HepG2 (cell line): ENCODE measurements around the gene PRADC1. TPM values are rescaled to one million over a fixed set of nuclear protein-coding genes. Genes with fewer than 3 reads are reported as not detected.

Experiments used
- CREB1 ChIP-seq, 2 experiments: fragments of 450-650 bp in 1 of 2; IDR thresholded peaks; 2 replicates each; pipeline ENCODE4 v1.6.1; 2016 to 2017; ENCODE audit warnings: control low read depth in 1 of 2, mild to moderate bottlenecking in 1 of 2, missing compliant biosample characterization in 1 of 2, missing genetic modification characterization in 1 of 2
- FOXO4 ChIP-seq: sonication (generic); formaldehyde crosslinking; conservative IDR thresholded peaks from 2 replicates; pipeline ENCODE4 v1.8.1; 2023; ENCODE audit warnings: missing genetic modification reagents
- GLI4 ChIP-seq: sonication (generic); formaldehyde crosslinking; IDR thresholded peaks from 2 replicates; pipeline ENCODE4 v1.5.1; 2020; ENCODE audit warnings: missing genetic modification reagents, mild to moderate bottlenecking, moderate library complexity, borderline replicate concordance
- JUND ChIP-seq: sonication (generic); formaldehyde crosslinking; IDR thresholded peaks from 2 replicates; pipeline ENCODE4 v1.8.0; 2022; ENCODE audit warnings: mild to moderate bottlenecking, missing genetic modification reagents
- ZNF274 ChIP-seq: sonication (generic); formaldehyde crosslinking; IDR thresholded peaks from 2 replicates; pipeline ENCODE4 v1.5.1; 2020; ENCODE audit warnings: mild to moderate bottlenecking, missing genetic modification reagents
- ZNF292 ChIP-seq: sonication (generic); formaldehyde crosslinking; IDR thresholded peaks from 2 replicates; pipeline ENCODE4 v1.8.1; 2022; ENCODE audit warnings: mild to moderate bottlenecking, low read depth, missing genetic modification reagents, borderline replicate concordance
- ZNF33A ChIP-seq: sonication (generic); formaldehyde crosslinking; IDR thresholded peaks from 2 replicates; pipeline ENCODE4 v1.5.1; 2020; ENCODE audit warnings: missing genetic modification reagents, mild to moderate bottlenecking, moderate library complexity, borderline replicate concordance
- ZNF407 ChIP-seq: sonication (generic); formaldehyde crosslinking; IDR thresholded peaks from one replicate; pipeline ENCODE4 v1.5.1; 2020; ENCODE audit warnings: mild to moderate bottlenecking, missing genetic modification reagents; ENCODE audit errors: not compliant biosample characterization
- ZNF740 ChIP-seq: sonication (generic); formaldehyde crosslinking; IDR thresholded peaks from 2 replicates; pipeline ENCODE4 v1.4.0; 2020; ENCODE audit warnings: missing genetic modification reagents
- polyA plus RNA-seq, 8 experiments: library from polyadenylated mRNA; depleted of rRNA in 3 of 8; stranded (reverse) in 7 of 8; unstranded in 1 of 8; fragments of >200 nt; fragmentation: Illumina TruSeq in 4 of 8; extraction: Trizol in 4 of 8; gene quantifications; 2 replicates each; pipeline versions ENCODE4 v1.2.1 to v1.2.3, GENCODE V29; 2011 to 2016; ENCODE audit warnings: low read depth in 4 of 8, missing spikeins in 1 of 8, mixed read lengths in 1 of 8; ENCODE audit not compliant: insufficient read depth in 1 of 8
- total RNA-seq, 5 experiments: library from RNA; depleted of rRNA; stranded (reverse); fragments of >200 nt; fragmentation: Illumina TruSeq; extraction: Trizol; gene quantifications; 2 replicates each; pipeline ENCODE4 v1.2.3, GENCODE V29; 2016; ENCODE audit warnings: low read depth in 1 of 5
- TF ChIP-seq, protein P1 (sequence below): sonication (generic); formaldehyde crosslinking; IDR thresholded peaks from 2 replicates; pipeline ENCODE4 v1.4.0; 2020; ENCODE audit warnings: missing genetic modification reagents

The PRADC1 gene
- total and polyA plus RNA-seq, 2 of the 13 experiments (the other 11 are each of a cell fraction or from before 2014, with no cell fraction given), result 12.1 to 37.2 TPM

- TF ChIP-seq FOXO4 (CRISPR knock-in tag) (no peak), ZNF274 (no peak), JUND (CRISPR knock-in tag) (peak; percentile 67; the same call in 1 of the 2 replicates), ZNF407 (CRISPR knock-in tag) (peak; percentile 79), GLI4 (no peak), CREB1 (IDR thresholded peaks at IDR 0.05) (0 out of 2 replicates have a peak, but pooled peaks have one; percentile 16), CREB1 (CRISPR knock-in tag; IDR thresholded peaks at IDR 0.05) (no peak), ZNF740 (CRISPR knock-in tag) (no peak), ZNF292 (no peak; the same call in 1 of the 2 replicates), ZNF33A (CRISPR knock-in tag) (no peak)
- TF ChIP-seq, protein P1, sequence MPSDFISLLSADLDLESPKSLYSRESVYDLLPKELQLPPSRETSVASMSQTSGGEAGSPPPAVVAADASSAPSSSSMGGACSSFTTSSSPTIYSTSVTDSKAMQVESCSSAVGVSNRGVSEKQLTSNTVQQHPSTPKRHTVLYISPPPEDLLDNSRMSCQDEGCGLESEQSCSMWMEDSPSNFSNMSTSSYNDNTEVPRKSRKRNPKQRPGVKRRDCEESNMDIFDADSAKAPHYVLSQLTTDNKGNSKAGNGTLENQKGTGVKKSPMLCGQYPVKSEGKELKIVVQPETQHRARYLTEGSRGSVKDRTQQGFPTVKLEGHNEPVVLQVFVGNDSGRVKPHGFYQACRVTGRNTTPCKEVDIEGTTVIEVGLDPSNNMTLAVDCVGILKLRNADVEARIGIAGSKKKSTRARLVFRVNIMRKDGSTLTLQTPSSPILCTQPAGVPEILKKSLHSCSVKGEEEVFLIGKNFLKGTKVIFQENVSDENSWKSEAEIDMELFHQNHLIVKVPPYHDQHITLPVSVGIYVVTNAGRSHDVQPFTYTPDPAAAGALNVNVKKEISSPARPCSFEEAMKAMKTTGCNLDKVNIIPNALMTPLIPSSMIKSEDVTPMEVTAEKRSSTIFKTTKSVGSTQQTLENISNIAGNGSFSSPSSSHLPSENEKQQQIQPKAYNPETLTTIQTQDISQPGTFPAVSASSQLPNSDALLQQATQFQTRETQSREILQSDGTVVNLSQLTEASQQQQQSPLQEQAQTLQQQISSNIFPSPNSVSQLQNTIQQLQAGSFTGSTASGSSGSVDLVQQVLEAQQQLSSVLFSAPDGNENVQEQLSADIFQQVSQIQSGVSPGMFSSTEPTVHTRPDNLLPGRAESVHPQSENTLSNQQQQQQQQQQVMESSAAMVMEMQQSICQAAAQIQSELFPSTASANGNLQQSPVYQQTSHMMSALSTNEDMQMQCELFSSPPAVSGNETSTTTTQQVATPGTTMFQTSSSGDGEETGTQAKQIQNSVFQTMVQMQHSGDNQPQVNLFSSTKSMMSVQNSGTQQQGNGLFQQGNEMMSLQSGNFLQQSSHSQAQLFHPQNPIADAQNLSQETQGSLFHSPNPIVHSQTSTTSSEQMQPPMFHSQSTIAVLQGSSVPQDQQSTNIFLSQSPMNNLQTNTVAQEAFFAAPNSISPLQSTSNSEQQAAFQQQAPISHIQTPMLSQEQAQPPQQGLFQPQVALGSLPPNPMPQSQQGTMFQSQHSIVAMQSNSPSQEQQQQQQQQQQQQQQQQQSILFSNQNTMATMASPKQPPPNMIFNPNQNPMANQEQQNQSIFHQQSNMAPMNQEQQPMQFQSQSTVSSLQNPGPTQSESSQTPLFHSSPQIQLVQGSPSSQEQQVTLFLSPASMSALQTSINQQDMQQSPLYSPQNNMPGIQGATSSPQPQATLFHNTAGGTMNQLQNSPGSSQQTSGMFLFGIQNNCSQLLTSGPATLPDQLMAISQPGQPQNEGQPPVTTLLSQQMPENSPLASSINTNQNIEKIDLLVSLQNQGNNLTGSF (CRISPR knock-in tag), result no peak; the same call in 1 of the 2 replicates
Measured at GRCh38 chr2:73214120-73215035, 18.7 kb downstream of the PRADC1 start, which contains the start of gene SMYD5 (continued).
